K562 (cell line): Measurements from ENCODE around the gene UBE2S. TPM values are rescaled to one million over a fixed set of nuclear protein-coding genes. Genes with fewer than 3 reads are reported as not detected.

Source experiments
- FOXO4 ChIP-seq: fragments of 450-650 bp; formaldehyde crosslinking; IDR thresholded peaks from 2 replicates; pipeline ENCODE4 v1.4.0; 2020; ENCODE audit warnings: mild to moderate bottlenecking, moderate library complexity
- KDM2B ChIP-seq: fragments of 250-450 bp; sonication (Bioruptor Pico); IDR thresholded peaks from 2 replicates; pipeline ENCODE4 v1.8.0; 2021; ENCODE audit warnings: mild to moderate bottlenecking, moderate library complexity
- NEUROD1 ChIP-seq: fragments of 150-350 bp; IDR thresholded peaks from 2 replicates; pipeline ENCODE4 v1.6.1; 2014; ENCODE audit warnings: borderline replicate concordance, low read length, low read depth; ENCODE audit not compliant: partially characterized antibody
- NONO ChIP-seq, 2 experiments: fragments of 200-400 bp in 1 of 2; fragments of 450-650 bp in 1 of 2; formaldehyde crosslinking in 1 of 2; IDR thresholded peaks; 2 replicates each; pipeline ENCODE4 v1.6.1; 2017; ENCODE audit warnings: low read depth in 2 of 2, mild to moderate bottlenecking in 2 of 2, moderate library complexity in 2 of 2, low read length in 1 of 2
- SNRNP70 ChIP-seq: fragments of 200-400 bp; formaldehyde crosslinking; optimal IDR thresholded peaks from 2 replicates; pipeline ENCODE3; 2017; ENCODE audit warnings: low read depth, low read length
- TOE1 ChIP-seq, 2 experiments: fragments of 450-650 bp in 1 of 2; sonication (generic) in 1 of 2; formaldehyde crosslinking in 1 of 2; IDR thresholded peaks; 2 replicates each; pipeline versions ENCODE4 v1.7.1 to v1.8.0; 2016 to 2022; ENCODE audit warnings: borderline replicate concordance in 2 of 2, mild to moderate bottlenecking in 2 of 2, antibody characterized with exemption in 1 of 2, inconsistent platforms in 1 of 2, low read depth in 1 of 2, missing genetic modification reagents in 1 of 2, moderate library complexity in 1 of 2
- ZNF174 ChIP-seq: fragments of 250-450 bp; sonication (Bioruptor Pico); IDR thresholded peaks from 2 replicates; pipeline ENCODE4 v1.4.0; 2020; ENCODE audit warnings: mild to moderate bottlenecking
- ZNF639 ChIP-seq, 2 experiments: fragments of 200-800 bp in 1 of 2; sonication (Bioruptor generic) in 1 of 2; sonication (generic) in 1 of 2; formaldehyde crosslinking in 1 of 2; IDR thresholded peaks in 1 of 2; conservative IDR thresholded peaks in 1 of 2; 2 replicates each; pipeline versions ENCODE4 v1.5.0 to v1.6.1; 2016 to 2020; ENCODE audit warnings: missing compliant biosample characterization in 1 of 2, missing genetic modification characterization in 1 of 2, missing genetic modification reagents in 1 of 2
- polyA plus RNA-seq, 8 experiments: library from polyadenylated mRNA; depleted of rRNA in 4 of 8; stranded (reverse) in 5 of 8; unstranded in 3 of 8; fragments of >200 nt; fragmentation: Nextera tagmentation in 2 of 8; fragmentation: Illumina TruSeq in 1 of 8; extraction: Ambion mirVana in 2 of 8; extraction: Trizol in 1 of 8; gene quantifications; 2 replicates each; pipeline versions ENCODE4 v1.2.1 to v1.2.3, GENCODE V29; 2011 to 2014; ENCODE audit warnings: inconsistent platforms in 1 of 8, missing spikeins in 1 of 8
- total RNA-seq, 7 experiments: library from RNA; depleted of rRNA in 6 of 7; stranded (reverse); fragments of >200 nt in 6 of 7; fragmentation: Illumina TruSeq in 2 of 7; extraction: Trizol in 2 of 7; gene quantifications; 2 replicates each; pipeline versions ENCODE4 v1.2.1 to v1.2.3, GENCODE V29; 2011 to 2021; ENCODE audit warnings: low replicate concordance in 1 of 7
- TF ChIP-seq, protein P1 (sequence below), 2 experiments: fragments of 450-650 bp; formaldehyde crosslinking in 1 of 2; IDR thresholded peaks; 2 replicates each; pipeline versions ENCODE4 v1.4.0 to v1.6.1; 2014 to 2020; ENCODE audit warnings: mild to moderate bottlenecking in 2 of 2, borderline replicate concordance in 1 of 2, low read depth in 1 of 2

The UBE2S gene
- total and polyA plus RNA-seq, 9 of the 15 experiments (the other 6 are each of a cell fraction or from before 2014, with no cell fraction given): 1.5 to 1,305 (median 157) TPM

DNA sequence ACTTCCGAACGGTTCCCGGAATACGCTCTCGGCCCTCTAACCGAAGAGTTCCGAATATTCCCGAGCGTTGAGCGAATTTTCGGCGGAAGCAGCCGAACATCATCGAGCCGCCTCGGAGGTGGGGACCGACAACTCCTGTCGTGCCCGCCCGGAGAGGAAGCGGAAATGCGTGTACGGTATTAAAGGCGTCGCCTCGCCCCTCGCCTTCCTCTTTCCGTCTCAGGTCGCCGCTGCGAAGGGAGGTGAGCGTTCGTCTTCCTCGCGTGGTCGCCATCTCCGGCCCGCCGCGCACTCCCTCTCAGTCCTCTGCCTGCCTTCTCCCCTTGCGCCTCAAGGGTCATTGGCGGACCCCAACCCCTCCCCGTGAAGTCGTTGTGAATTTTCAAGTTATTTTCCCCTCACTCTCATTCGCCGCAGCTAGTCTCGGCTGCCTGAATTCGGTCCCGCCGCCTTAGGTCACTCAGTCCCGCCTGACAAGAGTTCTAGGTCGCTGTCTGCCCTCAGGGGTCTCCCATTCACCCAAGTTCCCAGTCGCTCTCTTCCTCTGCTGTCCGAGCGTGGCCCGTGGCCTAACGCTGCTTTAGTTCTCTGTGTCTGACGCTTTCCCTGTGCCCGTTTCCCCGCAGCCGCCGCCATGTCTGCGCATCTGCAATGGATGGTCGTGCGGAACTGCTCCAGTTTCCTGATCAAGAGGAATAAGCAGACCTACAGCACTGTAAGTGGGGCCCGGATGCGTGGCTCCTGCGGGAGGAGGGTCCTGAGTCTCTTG, 21.7 kb downstream of the UBE2S start, which contains the start of gene RPL28 (continued):
- TF ChIP-seq TOE1 (IDR thresholded peaks at IDR 0.05; ENCODE audit: borderline replicate concordance): no peak
- TF ChIP-seq TOE1 (CRISPR knock-in tag; IDR thresholded peaks at IDR 0.05; ENCODE audit: borderline replicate concordance, low read depth): peak; percentile 82; the same call in 1 of the 2 replicates
- TF ChIP-seq NEUROD1: peak; percentile 75
- TF ChIP-seq ZNF639 (CRISPR knock-in tag; conservative IDR thresholded peaks at IDR 0.05 in 1 of 2, IDR thresholded peaks at IDR 0.05 in 1 of 2): peak in 1 of 2 experiments; percentile 56; a peak in 1 of 4 replicates
- TF ChIP-seq SNRNP70: no peak
- TF ChIP-seq ZNF174 (CRISPR knock-in tag): no peak
- no peak for TF ChIP-seq FOXO4
- TF ChIP-seq, protein P1, sequence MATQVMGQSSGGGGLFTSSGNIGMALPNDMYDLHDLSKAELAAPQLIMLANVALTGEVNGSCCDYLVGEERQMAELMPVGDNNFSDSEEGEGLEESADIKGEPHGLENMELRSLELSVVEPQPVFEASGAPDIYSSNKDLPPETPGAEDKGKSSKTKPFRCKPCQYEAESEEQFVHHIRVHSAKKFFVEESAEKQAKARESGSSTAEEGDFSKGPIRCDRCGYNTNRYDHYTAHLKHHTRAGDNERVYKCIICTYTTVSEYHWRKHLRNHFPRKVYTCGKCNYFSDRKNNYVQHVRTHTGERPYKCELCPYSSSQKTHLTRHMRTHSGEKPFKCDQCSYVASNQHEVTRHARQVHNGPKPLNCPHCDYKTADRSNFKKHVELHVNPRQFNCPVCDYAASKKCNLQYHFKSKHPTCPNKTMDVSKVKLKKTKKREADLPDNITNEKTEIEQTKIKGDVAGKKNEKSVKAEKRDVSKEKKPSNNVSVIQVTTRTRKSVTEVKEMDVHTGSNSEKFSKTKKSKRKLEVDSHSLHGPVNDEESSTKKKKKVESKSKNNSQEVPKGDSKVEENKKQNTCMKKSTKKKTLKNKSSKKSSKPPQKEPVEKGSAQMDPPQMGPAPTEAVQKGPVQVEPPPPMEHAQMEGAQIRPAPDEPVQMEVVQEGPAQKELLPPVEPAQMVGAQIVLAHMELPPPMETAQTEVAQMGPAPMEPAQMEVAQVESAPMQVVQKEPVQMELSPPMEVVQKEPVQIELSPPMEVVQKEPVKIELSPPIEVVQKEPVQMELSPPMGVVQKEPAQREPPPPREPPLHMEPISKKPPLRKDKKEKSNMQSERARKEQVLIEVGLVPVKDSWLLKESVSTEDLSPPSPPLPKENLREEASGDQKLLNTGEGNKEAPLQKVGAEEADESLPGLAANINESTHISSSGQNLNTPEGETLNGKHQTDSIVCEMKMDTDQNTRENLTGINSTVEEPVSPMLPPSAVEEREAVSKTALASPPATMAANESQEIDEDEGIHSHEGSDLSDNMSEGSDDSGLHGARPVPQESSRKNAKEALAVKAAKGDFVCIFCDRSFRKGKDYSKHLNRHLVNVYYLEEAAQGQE (IDR thresholded peaks at IDR 0.05; ENCODE audit: borderline replicate concordance): no peak
- TF ChIP-seq, protein P1 (CRISPR knock-in tag; IDR thresholded peaks at IDR 0.05; ENCODE audit: low read depth): peak; percentile 60; the same call in 1 of the 2 replicates
- no peak for TF ChIP-seq KDM2B (CRISPR knock-in tag)
- peak in 1 of 2 experiments; percentile 81; a peak in 2 of 4 replicates for TF ChIP-seq NONO (IDR thresholded peaks at IDR 0.05; ENCODE audit: low read depth in 2 of 2, low read length in 1 of 2)
